IMR-90 (cell line): ENCODE measurements around the gene LRRC2.

Experiments
- BHLHE40 ChIP-seq: fragments of 150-350 bp; IDR thresholded peaks from 2 replicates; pipeline ENCODE4 v1.6.1; 2016; ENCODE audit warnings: mild to moderate bottlenecking, low read depth, low read length
- CEBPB ChIP-seq: IDR thresholded peaks from 2 replicates; pipeline ENCODE4 v1.6.1; 2012; ENCODE audit warnings: low read depth, low read length, improper control_type of control experiment
- CHD1 ChIP-seq: IDR thresholded peaks from 2 replicates; pipeline ENCODE4 v1.6.1; 2012; ENCODE audit warnings: low read depth, low read length, improper control_type of control experiment
- FOS ChIP-seq: fragments of 150-350 bp; IDR thresholded peaks from 2 replicates; pipeline ENCODE4 v1.6.1; 2016; ENCODE audit warnings: low read depth, low read length
- MAFK ChIP-seq: IDR thresholded peaks from 2 replicates; pipeline ENCODE4 v1.6.1; 2012; ENCODE audit warnings: low read depth, low read length, improper control_type of control experiment
- MAZ ChIP-seq: IDR thresholded peaks from 2 replicates; pipeline ENCODE4 v1.6.1; 2012; ENCODE audit warnings: low read depth, mild to moderate bottlenecking, low read length, improper control_type of control experiment, moderate library complexity, borderline replicate concordance
- MXI1 ChIP-seq: IDR thresholded peaks from 2 replicates; pipeline ENCODE4 v1.6.1; 2012; ENCODE audit warnings: low read depth, mild to moderate bottlenecking, low read length, moderate library complexity, borderline replicate concordance
- POLR2A ChIP-seq: IDR thresholded peaks from 2 replicates; pipeline ENCODE4 v1.6.1; 2012; ENCODE audit warnings: mild to moderate bottlenecking, low read depth, low read length
- RAD21 ChIP-seq: IDR thresholded peaks from 2 replicates; pipeline ENCODE4 v1.6.1; 2012; ENCODE audit warnings: low read length, improper control_type of control experiment
- RCOR1 ChIP-seq: IDR thresholded peaks from 2 replicates; pipeline ENCODE4 v1.6.1; 2012; ENCODE audit warnings: mild to moderate bottlenecking, low read length, improper control_type of control experiment; ENCODE audit not compliant: insufficient replicate concordance
- RFX5 ChIP-seq: IDR thresholded peaks from 2 replicates; pipeline ENCODE4 v1.8.0; 2012; ENCODE audit warnings: low read depth, mild to moderate bottlenecking, low read length, moderate library complexity
- SMC3 ChIP-seq: fragments of 150-350 bp; IDR thresholded peaks from 2 replicates; pipeline ENCODE4 v1.6.1; 2016; ENCODE audit warnings: low read depth, mild to moderate bottlenecking, antibody characterized with exemption, low read length, moderate library complexity
- USF2 ChIP-seq: fragments of 150-350 bp; IDR thresholded peaks from 2 replicates; pipeline ENCODE4 v1.6.1; 2017; ENCODE audit warnings: mild to moderate bottlenecking, antibody characterized with exemption, low read length, low read depth
- TF ChIP-seq, protein P1 (sequence below): conservative IDR thresholded peaks from 2 replicates; pipeline ENCODE4 v1.5.1; 2012; ENCODE audit warnings: mild to moderate bottlenecking, low read depth, low read length, improper control_type of control experiment

DNA sequence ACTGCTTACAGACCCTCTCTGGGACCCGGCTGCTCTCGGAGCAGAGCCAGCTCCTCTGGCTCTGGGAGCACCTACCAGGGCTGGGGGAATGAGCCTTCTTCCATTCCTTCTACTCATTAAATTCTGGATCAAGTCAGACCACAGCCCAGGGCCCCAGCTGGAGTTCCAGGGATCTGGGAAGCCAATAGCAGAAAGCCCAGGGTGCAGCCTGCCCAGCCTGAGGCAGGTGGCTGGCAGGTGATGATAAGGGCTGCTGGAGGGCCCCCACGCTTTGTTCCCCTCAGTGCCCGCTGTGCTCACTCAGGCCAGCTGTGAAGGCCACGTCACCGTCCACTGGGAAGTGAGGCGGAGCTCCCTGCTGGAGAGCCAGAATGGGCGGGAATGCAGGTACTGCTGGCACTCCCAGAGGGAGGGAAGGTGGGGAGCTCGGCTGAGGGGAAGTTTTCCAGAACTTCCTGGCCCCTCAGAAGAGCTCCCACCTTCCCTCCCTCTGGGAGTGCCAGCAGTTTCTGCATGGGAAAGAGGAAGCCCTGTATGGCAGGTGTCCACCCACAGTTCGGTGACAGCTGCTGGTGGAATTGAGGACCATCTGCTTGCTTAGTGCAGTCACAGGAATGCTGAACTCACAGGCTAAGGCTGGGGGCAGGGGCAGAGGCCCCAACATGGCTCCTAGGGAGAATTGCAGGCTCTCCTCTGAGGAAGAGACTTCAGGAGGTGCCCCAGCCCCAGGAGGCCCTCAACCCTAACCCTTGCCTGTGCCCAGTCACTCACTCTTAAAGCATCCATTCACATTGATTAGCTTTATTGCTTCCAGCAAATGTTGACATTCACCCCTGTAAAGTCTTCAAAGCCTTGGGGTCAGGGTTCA is 81.0 kb downstream of the LRRC2 start:
- TF ChIP-seq, protein P1, sequence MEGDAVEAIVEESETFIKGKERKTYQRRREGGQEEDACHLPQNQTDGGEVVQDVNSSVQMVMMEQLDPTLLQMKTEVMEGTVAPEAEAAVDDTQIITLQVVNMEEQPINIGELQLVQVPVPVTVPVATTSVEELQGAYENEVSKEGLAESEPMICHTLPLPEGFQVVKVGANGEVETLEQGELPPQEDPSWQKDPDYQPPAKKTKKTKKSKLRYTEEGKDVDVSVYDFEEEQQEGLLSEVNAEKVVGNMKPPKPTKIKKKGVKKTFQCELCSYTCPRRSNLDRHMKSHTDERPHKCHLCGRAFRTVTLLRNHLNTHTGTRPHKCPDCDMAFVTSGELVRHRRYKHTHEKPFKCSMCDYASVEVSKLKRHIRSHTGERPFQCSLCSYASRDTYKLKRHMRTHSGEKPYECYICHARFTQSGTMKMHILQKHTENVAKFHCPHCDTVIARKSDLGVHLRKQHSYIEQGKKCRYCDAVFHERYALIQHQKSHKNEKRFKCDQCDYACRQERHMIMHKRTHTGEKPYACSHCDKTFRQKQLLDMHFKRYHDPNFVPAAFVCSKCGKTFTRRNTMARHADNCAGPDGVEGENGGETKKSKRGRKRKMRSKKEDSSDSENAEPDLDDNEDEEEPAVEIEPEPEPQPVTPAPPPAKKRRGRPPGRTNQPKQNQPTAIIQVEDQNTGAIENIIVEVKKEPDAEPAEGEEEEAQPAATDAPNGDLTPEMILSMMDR: no peak
- no peak for TF ChIP-seq MAFK
- TF ChIP-seq POLR2A: no peak
- TF ChIP-seq BHLHE40: no peak
- TF ChIP-seq CEBPB: no peak
- TF ChIP-seq RAD21: no peak
- no peak for TF ChIP-seq MXI1
- no peak for TF ChIP-seq RFX5
- TF ChIP-seq USF2: no peak
- TF ChIP-seq SMC3: no peak
- TF ChIP-seq CHD1: no peak
- TF ChIP-seq FOS: no peak
- TF ChIP-seq MAZ: no peak
- no peak for TF ChIP-seq RCOR1
